ENCODE measurements around the gene ERFE.

DNA sequence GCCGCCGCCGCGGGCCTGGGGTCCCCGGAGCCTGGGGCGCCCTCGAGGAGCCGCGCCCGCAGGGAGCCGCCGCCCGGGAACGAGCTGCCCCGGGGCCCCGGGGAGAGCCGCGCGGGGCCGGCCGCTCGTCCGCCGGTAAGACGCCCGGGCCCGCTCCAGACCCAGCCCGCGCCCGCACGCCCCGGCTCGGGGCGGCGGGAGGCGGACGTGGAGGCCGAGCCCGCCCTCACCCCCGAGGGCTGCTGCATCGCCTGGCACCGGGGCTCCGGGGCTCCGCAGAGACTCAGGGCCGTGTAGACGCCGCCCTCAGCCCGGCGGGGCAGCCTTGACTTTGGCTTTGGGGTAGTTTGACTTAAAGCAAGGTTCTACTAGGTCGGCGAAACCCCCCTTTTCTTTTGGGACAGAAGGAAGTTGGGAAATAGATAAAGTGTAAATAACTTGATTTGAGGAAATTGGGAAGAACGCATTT lies 335 bp downstream of the ERFE start:
- TF ChIP-seq MAFK (IDR thresholded peaks at IDR 0.05; ENCODE audit: low read depth, low read length) (no peak), POLR2A (IDR thresholded peaks at IDR 0.05; ENCODE audit: low read depth, low read length) (no peak), BHLHE40 (IDR thresholded peaks at IDR 0.05; ENCODE audit: low read depth, low read length) (no peak), MAZ (IDR thresholded peaks at IDR 0.05; ENCODE audit: borderline replicate concordance, low read depth, low read length) (no peak), RAD21 (IDR thresholded peaks at IDR 0.05; ENCODE audit: low read length) (no peak), RFX5 (IDR thresholded peaks at IDR 0.05; ENCODE audit: low read depth, low read length) (no peak), SMC3 (IDR thresholded peaks at IDR 0.05; ENCODE audit: low read depth, low read length) (no peak), CEBPB (IDR thresholded peaks at IDR 0.05; ENCODE audit: low read depth, low read length) (no peak), FOS (IDR thresholded peaks at IDR 0.05; ENCODE audit: low read depth, low read length) (no peak), MXI1 (IDR thresholded peaks at IDR 0.05; ENCODE audit: borderline replicate concordance, low read depth, low read length) (no peak), CHD1 (IDR thresholded peaks at IDR 0.05; ENCODE audit: low read depth, low read length) (no peak)
- TF ChIP-seq, protein P1, sequence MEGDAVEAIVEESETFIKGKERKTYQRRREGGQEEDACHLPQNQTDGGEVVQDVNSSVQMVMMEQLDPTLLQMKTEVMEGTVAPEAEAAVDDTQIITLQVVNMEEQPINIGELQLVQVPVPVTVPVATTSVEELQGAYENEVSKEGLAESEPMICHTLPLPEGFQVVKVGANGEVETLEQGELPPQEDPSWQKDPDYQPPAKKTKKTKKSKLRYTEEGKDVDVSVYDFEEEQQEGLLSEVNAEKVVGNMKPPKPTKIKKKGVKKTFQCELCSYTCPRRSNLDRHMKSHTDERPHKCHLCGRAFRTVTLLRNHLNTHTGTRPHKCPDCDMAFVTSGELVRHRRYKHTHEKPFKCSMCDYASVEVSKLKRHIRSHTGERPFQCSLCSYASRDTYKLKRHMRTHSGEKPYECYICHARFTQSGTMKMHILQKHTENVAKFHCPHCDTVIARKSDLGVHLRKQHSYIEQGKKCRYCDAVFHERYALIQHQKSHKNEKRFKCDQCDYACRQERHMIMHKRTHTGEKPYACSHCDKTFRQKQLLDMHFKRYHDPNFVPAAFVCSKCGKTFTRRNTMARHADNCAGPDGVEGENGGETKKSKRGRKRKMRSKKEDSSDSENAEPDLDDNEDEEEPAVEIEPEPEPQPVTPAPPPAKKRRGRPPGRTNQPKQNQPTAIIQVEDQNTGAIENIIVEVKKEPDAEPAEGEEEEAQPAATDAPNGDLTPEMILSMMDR (conservative IDR thresholded peaks at IDR 0.05; ENCODE audit: low read depth, low read length) = no peak
- TF ChIP-seq, protein P2, sequence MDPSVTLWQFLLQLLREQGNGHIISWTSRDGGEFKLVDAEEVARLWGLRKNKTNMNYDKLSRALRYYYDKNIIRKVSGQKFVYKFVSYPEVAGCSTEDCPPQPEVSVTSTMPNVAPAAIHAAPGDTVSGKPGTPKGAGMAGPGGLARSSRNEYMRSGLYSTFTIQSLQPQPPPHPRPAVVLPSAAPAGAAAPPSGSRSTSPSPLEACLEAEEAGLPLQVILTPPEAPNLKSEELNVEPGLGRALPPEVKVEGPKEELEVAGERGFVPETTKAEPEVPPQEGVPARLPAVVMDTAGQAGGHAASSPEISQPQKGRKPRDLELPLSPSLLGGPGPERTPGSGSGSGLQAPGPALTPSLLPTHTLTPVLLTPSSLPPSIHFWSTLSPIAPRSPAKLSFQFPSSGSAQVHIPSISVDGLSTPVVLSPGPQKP (IDR thresholded peaks at IDR 0.05; ENCODE audit: borderline replicate concordance, low read depth, low read length) = no peak
- TF ChIP-seq, protein P3, sequence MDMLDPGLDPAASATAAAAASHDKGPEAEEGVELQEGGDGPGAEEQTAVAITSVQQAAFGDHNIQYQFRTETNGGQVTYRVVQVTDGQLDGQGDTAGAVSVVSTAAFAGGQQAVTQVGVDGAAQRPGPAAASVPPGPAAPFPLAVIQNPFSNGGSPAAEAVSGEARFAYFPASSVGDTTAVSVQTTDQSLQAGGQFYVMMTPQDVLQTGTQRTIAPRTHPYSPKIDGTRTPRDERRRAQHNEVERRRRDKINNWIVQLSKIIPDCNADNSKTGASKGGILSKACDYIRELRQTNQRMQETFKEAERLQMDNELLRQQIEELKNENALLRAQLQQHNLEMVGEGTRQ (IDR thresholded peaks at IDR 0.05; ENCODE audit: low read depth, low read length) = no peak

Data from IMR-90 (cell line).